Progenitor cell of endocrine pancreas (in vitro differentiated cells): ENCODE results near the gene MMP24. TPM values are rescaled to one million over a fixed set of nuclear protein-coding genes. Genes with fewer than 3 reads are reported as not detected.

ENCODE experiments used
- DNase-seq: peaks from one replicate; pipeline ENCODE4 v3.0.0; 2021; ENCODE audit warnings: low spot score; ENCODE audit not compliant: unreplicated experiment
- H3K27ac Mint-ChIP-seq: 2 replicates; pipeline ENCODE4 v1.8.0; 2021; ENCODE audit warnings: mild to moderate bottlenecking, moderate library complexity, mixed read lengths
- H3K27me3 Mint-ChIP-seq: 2 replicates; pipeline ENCODE4 v1.8.0; 2021; ENCODE audit warnings: mixed read lengths
- H3K36me3 Mint-ChIP-seq: 2 replicates; pipeline ENCODE4 v1.8.0; 2022; ENCODE audit warnings: mixed read lengths; ENCODE audit not compliant: insufficient read depth
- H3K4me1 Mint-ChIP-seq: 2 replicates; pipeline ENCODE4 v1.8.0; 2021; ENCODE audit warnings: low read depth, mixed read lengths
- H3K4me3 Mint-ChIP-seq: 2 replicates; pipeline ENCODE4 v1.8.0; 2021; ENCODE audit warnings: low read depth, mild to moderate bottlenecking, moderate library complexity, mixed read lengths
- H3K9me3 Mint-ChIP-seq: 2 replicates; pipeline ENCODE4 v1.8.0; 2021; ENCODE audit warnings: low read depth, mixed read lengths
- CTCF ChIP-seq: fragments of 200-600 bp; sonication (generic); IDR thresholded peaks from one replicate; pipeline ENCODE4 v1.5.0; 2021; ENCODE audit warnings: antibody characterized with exemption, mild to moderate bottlenecking; ENCODE audit not compliant: unreplicated experiment
- total RNA-seq: library from RNA; stranded (reverse); gene quantifications from 2 replicates; pipeline ENCODE4 v1.2.1, GENCODE V29; 2021

Gene MMP24
- total RNA-seq, 1 donor from 2014 or later = 3.4 TPM

GRCh38 chr20:35271073-35271882 lies 44.8 kb downstream of the MMP24 start:
- no peak for TF ChIP-seq CTCF
- H3K9me3 Mint-ChIP-seq = peaks cover 7% of the 10 kb centered on the region
- no peak overlapping the region for H3K27ac Mint-ChIP-seq
- peaks cover 2% of the 10 kb centered on the region for H3K4me1 Mint-ChIP-seq
- no peak overlapping the region for H3K4me3 Mint-ChIP-seq
- H3K27me3 Mint-ChIP-seq = no peaks in the 10 kb centered on the region
- H3K36me3 Mint-ChIP-seq = peaks cover 10% of the 10 kb centered on the region
- no peak for DNase-seq

DNA sequence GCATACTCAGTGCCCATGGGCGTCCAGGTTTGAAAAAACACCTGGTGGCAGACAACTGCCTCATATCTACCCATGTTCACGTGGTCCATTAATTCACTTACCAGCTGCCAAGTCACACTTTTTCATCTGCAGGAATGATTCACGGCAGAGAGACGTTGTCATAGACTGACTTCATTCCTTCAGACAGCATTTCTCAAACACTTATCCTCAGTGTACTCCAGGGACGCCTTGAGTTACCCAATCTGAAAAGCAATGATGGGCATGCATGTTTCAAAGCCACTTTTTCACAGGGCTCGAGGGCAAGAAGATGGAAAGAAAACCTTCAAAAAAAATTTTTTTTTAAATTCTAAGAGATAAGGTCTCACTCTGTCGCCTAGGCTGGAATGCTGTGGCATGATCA lies 45.4 kb downstream of the MMP24 start:
- H3K27me3 Mint-ChIP-seq = no peaks in the 10 kb centered on the region
- no peak overlapping the region for H3K4me3 Mint-ChIP-seq
- peaks cover 8% of the 10 kb centered on the region for H3K36me3 Mint-ChIP-seq
- H3K9me3 Mint-ChIP-seq = peaks cover 3% of the 10 kb centered on the region
- peaks cover 2% of the 10 kb centered on the region for H3K4me1 Mint-ChIP-seq
- DNase-seq = no peak
- TF ChIP-seq CTCF = no peak
- H3K27ac Mint-ChIP-seq = no peak overlapping the region

GRCh38 chr20:35273449-35274171 lies 47.1 kb downstream of the MMP24 start:
- Mint-ChIP-seq H3K27ac (no peak overlapping the region), H3K4me3 (no peak overlapping the region), H3K36me3 (peaks cover 7% of the 10 kb centered on the region), H3K27me3 (no peaks in the 10 kb centered on the region), H3K4me1 (peaks cover 7% of the 10 kb centered on the region), H3K9me3 (no peaks in the 10 kb centered on the region)
- no peak for DNase-seq
- no peak for TF ChIP-seq CTCF

- Mint-ChIP-seq H3K36me3 (peaks cover 8% of the 10 kb centered on the region), H3K4me3 (no peak overlapping the region), H3K27ac (no peak overlapping the region), H3K9me3 (no peaks in the 10 kb centered on the region), H3K4me1 (peaks cover 7% of the 10 kb centered on the region), H3K27me3 (no peaks in the 10 kb centered on the region)
- DNase-seq = no peak
- TF ChIP-seq CTCF = no peak
Observed at GRCh38 chr20:35274172-35275092, 47.9 kb downstream of the MMP24 start.
